Calu3 (cell line): ENCODE measurements around the gene NLRC5. TPM values are rescaled to one million over a fixed set of nuclear protein-coding genes. Genes with fewer than 3 reads are reported as not detected.

Source experiments
- BruUV-seq: library from RNA; stranded (reverse); fragments of 400-500 nt; replicated peaks from 2 replicates; lab custom pipeline; 2021; lab: Mats Ljungman, UMichigan
- CTCF ChIA-PET: fragments of 300-600 bp; sonication (Branson Sonifier 250); formaldehyde crosslinking; loops from one replicate; lab custom pipeline; 2022; ENCODE audit warnings: antibody characterized with exemption; lab: Charles Lee
- DNase-seq: peaks from one replicate; pipeline ENCODE4 v3.0.0; 2022
- H3K27ac Mint-ChIP-seq: one replicate; pipeline ENCODE4 v1.8.0; 2022; ENCODE audit warnings: mixed read lengths; ENCODE audit not compliant: unreplicated experiment
- H3K27me3 Mint-ChIP-seq: one replicate; pipeline ENCODE4 v1.8.0; 2022; ENCODE audit warnings: mixed read lengths; ENCODE audit not compliant: unreplicated experiment
- H3K36me3 Mint-ChIP-seq: one replicate; pipeline ENCODE4 v1.8.0; 2022; ENCODE audit warnings: mild to moderate bottlenecking, moderate library complexity, mixed read lengths; ENCODE audit not compliant: insufficient read depth, unreplicated experiment
- H3K4me1 Mint-ChIP-seq: one replicate; pipeline ENCODE4 v1.8.0; 2022; ENCODE audit warnings: mild to moderate bottlenecking, low read depth, mixed read lengths; ENCODE audit not compliant: unreplicated experiment
- H3K4me3 Mint-ChIP-seq: one replicate; pipeline ENCODE4 v1.8.0; 2022; ENCODE audit warnings: mild to moderate bottlenecking, low read depth, moderate library complexity, mixed read lengths; ENCODE audit not compliant: unreplicated experiment
- H3K9me3 Mint-ChIP-seq: one replicate; pipeline ENCODE4 v1.8.0; 2022; ENCODE audit warnings: low read depth, mixed read lengths; ENCODE audit not compliant: unreplicated experiment
- CTCF ChIP-seq: fragments of 200-600 bp; IDR thresholded peaks from one replicate; pipeline ENCODE4 v1.8.0; 2022; ENCODE audit warnings: antibody characterized with exemption; ENCODE audit not compliant: unreplicated experiment
- intact Hi-C: fragments of 100-400 bp; cut with micrococcal nuclease; formaldehyde crosslinking; loops from one replicate; pipeline ENCODE4 v1.10.0; 2022; ENCODE audit not compliant: unreplicated experiment
- total RNA-seq: library from RNA; stranded (reverse); gene quantifications from 2 replicates; pipeline ENCODE4 v1.2.3, GENCODE V29; 2022

NLRC5 gene
- total RNA-seq, 1 experiment from 2014 or later: 18.0 TPM

GRCh38 chr16:57032931-57033330 lies 43.6 kb downstream of the NLRC5 start:
- CTCF ChIA-PET: interaction anchor here (0.6 kb wide), 1 partner anchor 1701 kb away, joined by 3 read pairs; no protein-coding TSS in a partner anchor

GRCh38 chr16:57036315-57036714 lies 47.0 kb downstream of the NLRC5 start:
- peaks cover 20% of the 10 kb centered on the region for H3K27me3 Mint-ChIP-seq
- DNase-seq: no peak
- H3K36me3 Mint-ChIP-seq: no peaks in the 10 kb centered on the region
- no peak overlapping the region for H3K27ac Mint-ChIP-seq
- H3K9me3 Mint-ChIP-seq: no peaks in the 10 kb centered on the region
- no peak overlapping the region for H3K4me3 Mint-ChIP-seq
- CTCF ChIA-PET: interaction anchor here (0.7 kb wide), 1 partner anchor 213 kb away, joined by 3 read pairs; no protein-coding TSS in a partner anchor
- no TSS peak for BruUV-seq
- intact Hi-C loops: no loop called here
- no peak for TF ChIP-seq CTCF
- H3K4me1 Mint-ChIP-seq: no peaks in the 10 kb centered on the region

More at GRCh38 chr16:57032931-57033330, 43.6 kb downstream of the NLRC5 start:
- Mint-ChIP-seq H3K27me3 (peaks cover 39% of the 10 kb centered on the region), H3K9me3 (no peaks in the 10 kb centered on the region), H3K4me1 (no peaks in the 10 kb centered on the region), H3K4me3 (no peak overlapping the region), H3K36me3 (no peaks in the 10 kb centered on the region), H3K27ac (no peak overlapping the region)
- DNase-seq: no peak
- no peak for TF ChIP-seq CTCF
- BruUV-seq: no TSS peak
- intact Hi-C loops: no loop called here

- H3K36me3 Mint-ChIP-seq: no peaks in the 10 kb centered on the region
- no peak for DNase-seq
- CTCF ChIA-PET: interaction anchor here (0.7 kb wide), 1 partner anchor 212 kb away, joined by 3 read pairs; no protein-coding TSS in a partner anchor
- H3K4me1 Mint-ChIP-seq: no peaks in the 10 kb centered on the region
- no peak for TF ChIP-seq CTCF
- peaks cover 20% of the 10 kb centered on the region for H3K27me3 Mint-ChIP-seq
- no peak overlapping the region for H3K27ac Mint-ChIP-seq
- no TSS peak for BruUV-seq
- no peak overlapping the region for H3K4me3 Mint-ChIP-seq
- intact Hi-C loops: no loop called here
- H3K9me3 Mint-ChIP-seq: no peaks in the 10 kb centered on the region
These were observed 47.6 kb downstream of the NLRC5 start for GRCh38 chr16:57036945-57037344.

- no peaks in the 10 kb centered on the region for H3K9me3 Mint-ChIP-seq
- no TSS peak for BruUV-seq
- intact Hi-C loops: no loop called here
- H3K27ac Mint-ChIP-seq: no peak overlapping the region
- CTCF ChIA-PET: no interaction called here
- TF ChIP-seq CTCF: no peak
- H3K4me3 Mint-ChIP-seq: no peak overlapping the region
- H3K4me1 Mint-ChIP-seq: no peaks in the 10 kb centered on the region
- no peak for DNase-seq
- peaks cover 20% of the 10 kb centered on the region for H3K27me3 Mint-ChIP-seq
- no peaks in the 10 kb centered on the region for H3K36me3 Mint-ChIP-seq
These were observed 48.8 kb downstream of the NLRC5 start for GRCh38 chr16:57038166-57038565.
